GM19351 (cell line): Measurements from ENCODE around the gene SEMA4D.

ENCODE experiments used
- ATAC-seq: cut with Tn5 transposase; IDR thresholded peaks from one replicate; pipeline ENCODE4 v1.9.1; 2021; ENCODE audit warnings: mild to moderate bottlenecking, moderate library complexity; ENCODE audit not compliant: unreplicated experiment

SEMA4D gene

DNA sequence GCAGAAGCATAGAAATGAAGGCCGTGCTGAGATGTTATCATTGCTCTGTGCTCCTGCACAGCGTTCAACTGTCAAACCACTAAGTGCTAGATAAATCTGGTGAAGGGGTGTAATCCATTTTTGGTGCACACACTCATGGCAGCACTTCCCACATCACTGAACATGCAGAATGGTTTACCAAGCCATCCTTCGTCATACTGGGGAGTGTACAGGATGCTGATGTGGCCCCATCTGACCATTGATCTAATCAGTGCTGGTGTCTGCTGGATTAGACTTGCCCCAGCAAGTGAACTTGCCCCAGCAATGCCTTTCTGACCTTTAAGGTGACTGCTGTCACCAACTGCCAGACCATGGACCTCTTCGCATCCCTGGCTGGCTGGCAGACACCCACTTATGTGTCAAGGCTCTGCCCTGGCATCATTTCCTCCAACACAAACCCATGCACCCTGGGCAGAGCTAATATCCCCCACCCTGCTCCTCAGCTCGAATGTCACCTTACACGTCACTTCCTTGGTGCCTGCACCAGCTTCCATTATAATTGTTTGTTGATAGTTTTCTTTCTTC, 4.2 kb upstream of the SEMA4D start:
- no peak for ATAC-seq

DNA sequence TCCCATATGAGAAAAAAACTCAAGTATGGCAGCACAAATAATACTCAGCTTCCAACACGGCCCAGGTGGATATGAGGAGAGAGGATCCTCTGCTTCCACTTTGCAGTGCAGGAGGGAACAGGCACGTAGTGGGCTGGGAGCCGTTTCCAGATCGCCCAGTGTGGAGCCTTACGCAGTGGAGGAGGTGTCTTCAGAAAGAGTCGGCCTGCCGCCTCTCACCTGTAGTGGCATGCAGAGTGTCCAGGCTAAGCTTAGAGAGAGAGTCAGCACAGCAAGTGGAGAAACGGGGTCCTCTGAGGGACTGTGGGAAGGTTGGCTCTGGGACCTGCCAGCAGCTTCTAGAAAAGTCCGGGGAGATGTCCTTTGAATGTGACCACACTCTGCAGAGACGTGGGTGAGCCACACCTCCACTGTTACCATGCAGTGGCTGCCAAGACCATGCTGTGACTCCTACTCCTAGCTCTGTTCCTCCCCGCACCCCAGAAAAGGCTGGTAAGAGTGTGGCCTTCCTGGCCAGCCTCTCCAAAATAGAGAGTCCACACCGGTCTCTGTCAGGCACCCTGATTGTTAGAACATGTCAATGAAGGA, 3.5 kb upstream of the SEMA4D start:
- no peak for ATAC-seq

DNA sequence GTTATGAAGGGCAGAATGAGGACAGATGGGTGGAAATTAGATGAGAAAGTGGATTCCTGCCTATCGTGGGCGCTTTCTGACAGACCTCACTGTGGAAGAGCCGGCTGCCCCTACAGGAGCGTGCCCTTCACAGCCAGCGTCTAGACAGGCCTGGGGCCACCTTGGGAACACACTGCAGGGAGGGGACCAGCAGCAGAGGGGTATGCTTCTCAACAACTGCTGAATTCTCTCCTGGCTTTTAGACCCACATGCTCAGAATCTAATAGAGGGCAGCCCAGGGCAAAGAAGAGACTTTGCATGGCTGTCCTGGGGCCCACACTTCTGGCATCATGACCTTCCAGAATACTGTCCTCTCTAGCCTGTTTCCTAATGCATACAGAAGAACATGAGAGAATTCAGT, 2.1 kb upstream of the SEMA4D start:
- ATAC-seq, result no peak

DNA sequence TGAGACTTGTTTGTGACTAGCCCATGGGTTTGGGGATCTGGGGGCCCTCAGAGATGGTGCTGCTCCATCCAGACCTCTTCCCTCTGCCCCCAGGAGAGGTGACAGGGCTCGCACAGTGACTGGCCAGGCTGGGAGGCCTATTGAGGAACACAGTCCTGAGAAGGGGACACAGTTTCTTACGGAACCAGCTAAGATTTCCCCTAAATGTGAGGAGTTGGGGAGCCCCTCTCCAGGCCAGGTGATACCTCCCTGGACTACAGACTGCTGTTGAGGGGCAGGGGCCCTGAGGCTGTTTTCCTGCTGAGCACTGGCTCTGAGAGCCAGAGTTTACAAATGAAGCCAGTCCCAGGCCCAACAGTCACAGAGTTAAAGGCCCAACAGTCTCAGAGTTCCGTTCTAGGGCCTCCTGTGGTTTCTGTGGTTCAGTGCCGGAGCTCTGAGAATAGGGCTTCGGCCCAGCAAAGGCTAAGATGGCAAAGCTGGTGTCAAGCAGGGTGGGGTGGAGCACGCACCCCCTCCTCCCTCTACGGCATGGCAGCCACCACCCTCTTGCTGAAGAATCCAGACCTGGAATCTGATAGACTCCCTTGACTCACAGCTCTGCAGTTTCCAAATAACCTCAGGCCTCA, 1.1 kb upstream of the SEMA4D start:
- ATAC-seq, result peak; percentile 48

DNA sequence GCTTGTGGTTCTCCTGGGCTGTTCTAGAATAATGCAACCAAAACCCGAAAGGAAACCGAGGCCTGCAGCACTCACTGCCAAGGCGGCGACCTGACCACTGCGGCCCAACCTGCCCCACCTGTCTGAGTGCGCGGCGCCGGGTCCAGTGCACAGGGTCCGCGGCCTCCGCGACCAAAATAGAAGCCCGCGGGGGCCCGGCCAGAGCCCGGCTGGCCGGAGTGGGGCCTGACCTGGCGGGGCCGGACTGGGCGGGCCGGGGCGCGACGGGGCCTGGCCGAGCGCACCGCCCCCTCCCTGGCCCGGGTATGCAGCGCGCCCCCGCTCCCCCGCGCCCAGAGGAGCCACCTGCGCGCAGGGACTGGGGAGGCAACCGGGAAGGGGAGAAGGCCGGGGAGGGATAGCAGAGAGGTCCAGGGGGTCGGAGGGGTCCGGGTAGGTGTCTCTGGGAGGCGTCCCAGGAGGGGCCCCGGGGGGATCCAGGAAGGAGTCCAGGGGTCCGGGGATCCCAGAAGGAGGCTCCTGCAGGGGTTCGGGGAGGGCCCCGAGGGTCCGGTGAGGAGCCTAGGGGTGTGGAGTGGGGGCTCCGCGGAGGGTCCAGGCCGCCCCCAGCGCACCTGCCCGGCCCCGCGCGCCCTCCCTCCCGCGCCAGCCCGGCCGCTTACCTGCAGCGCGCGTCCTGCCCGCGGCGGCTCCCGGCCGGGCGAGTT, 503 bp downstream of the SEMA4D start:
- peak; percentile 44 for ATAC-seq

DNA sequence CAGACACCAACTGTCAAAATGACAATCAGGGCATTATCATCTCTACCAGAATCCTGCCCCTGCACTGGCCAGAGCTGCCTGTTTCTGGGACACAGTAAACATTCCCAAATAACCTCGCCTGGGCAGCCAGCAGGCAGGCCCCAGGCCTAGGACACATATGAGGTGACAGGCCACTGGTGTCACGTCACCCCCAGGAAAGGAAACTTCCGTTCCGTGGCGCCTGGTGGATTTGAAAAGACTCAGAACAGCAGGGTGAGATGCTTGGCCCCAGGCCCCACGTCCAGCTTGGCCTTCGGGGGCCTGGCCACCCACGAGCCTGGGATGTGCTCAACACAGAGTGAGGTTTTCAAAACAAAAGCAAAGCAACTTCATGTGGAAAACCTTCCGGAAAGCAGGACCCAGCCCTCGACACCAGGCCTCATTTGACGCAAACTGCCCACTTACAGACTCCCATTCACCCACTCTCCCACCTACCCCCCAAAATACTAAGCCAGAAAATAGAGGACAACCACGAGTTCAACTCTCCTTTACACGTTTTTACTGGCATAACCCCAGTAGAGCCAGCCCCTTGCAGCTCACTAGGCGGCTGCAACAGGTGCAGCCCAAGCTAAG, 1.2 kb downstream of the SEMA4D start:
- ATAC-seq, result no peak

DNA sequence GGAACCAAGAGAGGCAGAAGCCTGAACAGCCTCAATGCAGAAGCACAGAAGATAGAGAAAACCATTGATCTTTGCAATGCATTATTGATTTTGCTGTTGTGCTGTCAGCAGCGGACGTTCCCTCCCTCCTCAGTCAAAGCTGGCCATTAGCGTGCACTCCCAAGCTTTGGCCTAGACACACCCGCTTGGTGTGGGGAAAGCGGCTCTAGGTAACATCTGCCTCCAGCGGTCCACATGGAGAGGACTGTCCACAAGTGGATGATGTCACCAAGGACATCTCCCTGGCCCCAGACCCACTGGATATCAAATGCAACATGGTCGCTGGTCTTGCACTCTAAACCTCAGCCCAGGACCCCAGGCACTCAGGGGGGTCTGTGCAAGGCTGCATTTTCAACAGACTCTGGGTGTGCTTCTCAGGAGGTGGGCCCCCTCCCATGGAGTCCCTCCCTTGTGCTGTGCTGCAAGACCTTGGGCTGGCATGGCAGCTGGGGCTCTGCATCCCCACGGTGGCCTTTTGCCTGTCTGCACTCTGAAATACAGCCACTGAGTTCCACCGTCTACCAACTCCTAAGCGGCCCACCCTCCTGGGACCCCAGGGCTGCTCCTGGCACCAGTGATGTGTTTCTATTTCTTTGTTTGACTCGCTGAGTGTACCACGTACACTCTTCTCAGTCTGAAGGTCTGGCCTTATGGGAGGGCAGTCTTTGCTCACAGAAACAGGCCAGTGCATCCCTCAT, 1.9 kb downstream of the SEMA4D start:
- ATAC-seq, result no peak

DNA sequence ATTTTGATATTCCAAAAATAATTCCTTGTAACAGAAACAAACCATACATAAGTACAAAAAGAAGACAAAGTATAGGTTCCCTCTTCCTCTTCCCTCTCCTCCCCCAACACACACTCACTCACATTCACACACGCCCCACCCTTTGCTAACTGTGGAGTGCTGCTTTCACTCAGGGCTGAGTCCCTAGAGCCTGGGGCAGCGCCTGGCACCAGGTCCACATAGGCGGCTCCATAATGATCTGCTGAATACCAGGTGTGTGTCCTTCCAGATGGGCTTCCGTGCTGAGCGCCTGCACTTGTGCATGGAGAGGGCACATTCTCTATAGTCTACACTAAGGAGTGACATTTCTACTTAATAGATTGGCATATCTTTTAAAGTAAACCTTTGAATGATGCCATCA, 3.7 kb downstream of the SEMA4D start:
- ATAC-seq, result no peak

DNA sequence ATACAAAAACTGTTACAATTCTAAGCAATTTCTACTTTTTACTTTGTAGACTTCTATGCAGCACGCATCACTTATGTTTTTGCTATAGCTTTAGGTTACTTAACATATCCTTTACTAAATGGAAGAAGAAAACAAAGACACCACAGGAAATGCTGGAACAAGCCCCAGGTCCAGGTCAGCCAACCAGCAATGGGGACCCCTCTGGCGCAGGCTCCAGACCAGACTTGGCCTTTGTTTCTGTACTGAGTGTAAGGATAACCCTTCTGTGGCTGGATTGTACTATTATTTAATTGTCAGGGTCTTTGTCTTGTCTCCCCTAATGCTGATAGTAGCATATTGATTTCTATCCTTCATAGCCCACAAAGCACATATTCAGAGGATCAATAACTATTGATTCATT, 4.2 kb downstream of the SEMA4D start:
- ATAC-seq, result no peak

DNA sequence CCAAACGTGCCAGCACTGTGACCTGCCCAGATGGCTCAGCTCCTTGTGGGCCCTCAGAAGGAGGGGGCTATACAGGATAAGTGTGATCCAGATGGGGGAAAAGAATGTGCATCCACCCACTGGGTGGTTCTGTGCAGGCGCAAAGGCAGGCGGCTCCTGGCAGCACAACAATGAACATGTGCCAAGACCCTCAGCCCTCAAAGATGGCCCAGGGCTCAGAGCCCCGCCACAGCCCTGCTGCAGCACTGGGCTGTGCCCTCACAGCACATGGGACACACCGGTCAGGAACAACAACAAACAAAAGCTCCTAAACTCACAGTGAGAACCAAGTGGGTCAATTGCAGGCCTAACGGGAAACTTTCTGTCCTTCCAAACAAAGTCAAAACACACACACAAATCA, 4.7 kb downstream of the SEMA4D start:
- ATAC-seq, result no peak

DNA sequence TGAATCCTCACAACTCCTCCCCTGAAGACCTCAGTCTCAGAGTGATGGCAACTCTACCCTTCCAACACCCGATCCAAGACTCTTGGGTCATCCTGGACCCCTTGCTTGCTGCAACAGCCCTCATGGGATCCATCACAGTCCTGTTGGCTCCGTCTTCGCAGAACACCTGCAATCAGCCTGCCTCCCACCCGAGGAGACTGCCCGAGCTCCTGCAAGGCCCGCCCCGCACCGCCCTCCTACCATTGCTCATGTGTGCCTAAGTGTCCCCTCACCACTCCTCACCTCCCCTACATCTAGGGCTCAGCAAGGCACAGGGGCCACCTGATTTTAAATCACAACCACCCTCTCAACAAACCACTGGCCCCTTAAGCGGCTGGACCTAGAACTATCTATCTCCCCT, 5.3 kb downstream of the SEMA4D start:
- no peak for ATAC-seq

DNA sequence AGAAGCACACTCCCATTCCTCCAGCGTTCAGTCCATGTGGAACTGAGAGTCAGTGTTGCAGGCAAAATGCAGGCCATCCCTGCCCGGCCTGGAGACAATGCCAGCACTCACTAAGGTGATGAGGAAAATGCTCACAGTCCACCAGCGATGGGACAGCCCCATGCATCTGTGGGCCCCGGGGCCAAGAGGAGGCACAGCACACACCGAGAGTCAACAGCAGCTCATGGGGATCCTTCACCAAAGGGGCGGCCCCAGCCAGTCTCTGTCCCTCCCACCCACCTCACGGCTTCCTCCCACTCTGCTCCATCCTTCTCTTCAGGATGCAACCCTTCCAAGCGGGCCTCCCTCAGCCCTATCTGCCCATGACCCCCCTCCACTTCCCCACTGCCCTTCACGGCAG, 6.2 kb downstream of the SEMA4D start:
- no peak for ATAC-seq

DNA sequence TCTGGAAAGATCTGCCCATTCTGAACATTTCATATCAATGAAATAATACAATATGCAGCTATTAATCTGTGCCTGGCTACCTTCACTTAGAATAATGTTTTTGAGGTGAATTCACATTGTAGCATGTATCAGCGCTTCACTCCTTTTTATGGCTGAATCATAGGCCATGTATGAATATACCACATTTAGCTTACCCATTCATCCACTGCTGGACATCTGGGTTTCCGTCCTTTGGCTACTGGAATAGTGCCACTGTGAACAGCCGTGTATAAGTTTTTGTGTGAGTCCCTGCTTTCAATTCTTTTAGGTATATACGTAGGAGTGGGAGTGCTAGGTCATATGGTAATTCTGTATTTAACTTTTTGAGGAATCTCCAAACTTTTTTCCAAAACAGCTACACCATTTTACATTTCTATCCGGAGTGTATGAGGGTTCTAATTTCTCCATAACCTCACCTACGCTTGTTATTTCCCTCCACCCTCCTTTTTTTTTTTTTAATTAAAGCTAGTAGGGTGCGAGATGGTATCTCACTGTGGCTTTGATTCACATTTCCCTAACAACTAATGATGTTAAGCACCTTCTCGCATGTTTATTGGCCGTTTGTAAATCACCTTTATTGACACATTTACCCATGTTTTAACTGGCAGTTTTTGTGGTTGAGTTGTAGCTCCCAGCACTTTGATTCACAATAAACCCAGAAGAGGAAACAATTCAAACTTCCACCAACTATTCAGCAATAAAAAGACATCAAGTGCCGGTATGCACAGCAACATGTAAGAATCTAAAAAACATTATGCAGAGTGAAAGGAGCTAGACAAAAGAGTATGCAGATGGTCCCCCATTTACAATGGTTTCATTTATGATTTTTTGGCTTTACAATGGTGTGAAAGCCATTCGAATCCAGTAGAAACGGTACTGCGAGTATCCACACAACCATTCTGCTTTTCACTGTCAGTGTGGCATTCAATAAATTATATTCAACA, 8.1 kb downstream of the SEMA4D start:
- ATAC-seq, result peak; percentile 58

DNA sequence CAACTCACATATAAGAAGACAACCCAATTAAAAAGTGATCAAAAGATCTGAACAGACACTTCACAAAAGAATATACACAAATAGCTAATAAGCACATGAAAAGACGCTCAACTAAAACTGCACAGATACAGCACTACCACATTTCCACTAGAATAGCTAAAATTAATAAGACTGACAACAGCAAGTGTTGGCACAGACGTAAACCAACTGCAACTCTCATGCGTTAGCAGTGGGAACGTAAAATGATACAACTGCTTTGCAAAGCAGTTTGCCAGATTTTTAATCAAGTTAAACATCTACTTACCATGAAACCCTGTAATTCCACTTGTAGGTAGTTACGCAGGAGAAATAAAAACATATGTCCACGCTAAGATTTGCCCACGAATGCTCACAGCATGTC, 9.0 kb downstream of the SEMA4D start:
- no peak for ATAC-seq

DNA sequence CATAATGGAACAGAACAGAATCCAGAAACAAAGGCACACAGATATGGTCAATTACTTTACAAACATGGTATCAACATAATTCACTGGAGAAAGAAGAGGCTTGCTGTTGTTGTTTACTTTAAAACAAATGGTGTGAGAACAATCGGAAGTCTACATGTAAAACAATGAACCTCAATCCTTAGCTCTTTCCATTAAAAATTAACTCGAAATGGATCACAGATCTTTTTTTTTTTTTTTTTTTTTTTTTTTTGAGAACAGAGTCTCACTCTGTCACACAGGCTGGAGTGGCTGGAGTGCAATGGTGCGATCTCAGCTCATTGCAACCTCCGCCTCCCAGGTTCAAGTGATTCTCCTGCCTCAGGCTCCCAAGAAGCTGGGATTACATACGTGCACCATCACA, 9.8 kb downstream of the SEMA4D start:
- ATAC-seq, result no peak

DNA sequence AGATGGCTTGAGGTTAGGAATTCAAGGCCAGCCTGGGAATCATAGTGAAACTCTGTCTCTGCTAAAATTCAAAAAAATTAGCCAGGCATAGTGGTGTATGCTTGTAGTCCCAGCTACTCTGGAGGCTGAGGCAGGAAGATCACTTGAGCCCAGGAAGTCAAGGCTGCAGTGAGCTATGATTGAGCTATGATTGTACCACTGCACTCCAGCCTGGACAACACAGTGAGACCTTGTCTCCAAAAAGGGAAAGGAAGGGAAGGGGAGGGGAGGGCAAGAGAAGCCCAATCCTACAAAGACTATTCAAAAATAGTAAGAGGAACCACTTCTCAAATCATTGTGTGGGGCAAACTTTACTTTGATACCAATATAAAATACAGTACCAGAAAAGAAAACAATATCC, 11.2 kb downstream of the SEMA4D start:
- ATAC-seq, result no peak

DNA sequence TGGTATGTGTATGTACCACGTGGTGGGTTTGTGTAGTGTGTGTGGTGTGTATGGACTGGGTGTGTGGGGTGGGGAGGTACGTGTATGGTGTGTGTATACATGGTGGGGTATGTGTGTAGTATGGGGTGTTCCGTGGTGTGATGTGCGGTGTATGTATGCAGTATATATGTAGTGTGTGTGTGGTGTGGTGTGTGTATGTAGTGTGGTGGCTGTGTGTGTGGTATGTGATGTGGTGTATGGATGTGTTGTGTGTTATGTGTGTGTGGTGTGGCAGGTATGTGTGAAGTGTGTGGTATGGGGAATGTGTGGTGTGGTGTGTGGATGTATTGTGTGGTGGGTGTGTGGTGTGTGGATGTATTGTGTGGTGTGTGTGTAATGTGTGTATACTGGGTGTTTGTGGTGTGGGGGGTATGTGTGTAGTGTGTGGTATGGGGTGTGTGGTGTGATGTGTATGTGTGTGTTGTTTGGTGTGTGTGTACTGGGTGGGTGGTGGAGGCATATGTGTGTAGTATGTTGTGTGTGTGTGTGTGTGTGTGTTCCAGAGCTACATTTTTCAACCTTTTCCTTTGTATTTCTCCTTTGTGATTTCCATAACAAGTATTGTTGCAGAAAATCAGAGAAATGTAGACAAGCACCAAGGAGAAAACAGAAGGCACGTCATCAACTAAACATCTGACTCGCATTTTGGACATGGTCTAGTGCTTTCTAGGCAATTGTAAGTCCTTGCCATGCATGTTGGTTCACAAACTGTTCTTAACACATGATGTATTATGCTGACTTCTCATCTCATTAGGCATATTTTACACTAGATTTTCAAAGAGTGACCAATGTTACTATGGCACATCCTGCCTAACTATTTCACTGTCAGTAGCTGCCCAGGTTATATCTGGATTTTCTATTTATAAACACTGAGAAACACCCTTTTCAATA, 13.2 kb downstream of the SEMA4D start:
- ATAC-seq, result peak; percentile 52

DNA sequence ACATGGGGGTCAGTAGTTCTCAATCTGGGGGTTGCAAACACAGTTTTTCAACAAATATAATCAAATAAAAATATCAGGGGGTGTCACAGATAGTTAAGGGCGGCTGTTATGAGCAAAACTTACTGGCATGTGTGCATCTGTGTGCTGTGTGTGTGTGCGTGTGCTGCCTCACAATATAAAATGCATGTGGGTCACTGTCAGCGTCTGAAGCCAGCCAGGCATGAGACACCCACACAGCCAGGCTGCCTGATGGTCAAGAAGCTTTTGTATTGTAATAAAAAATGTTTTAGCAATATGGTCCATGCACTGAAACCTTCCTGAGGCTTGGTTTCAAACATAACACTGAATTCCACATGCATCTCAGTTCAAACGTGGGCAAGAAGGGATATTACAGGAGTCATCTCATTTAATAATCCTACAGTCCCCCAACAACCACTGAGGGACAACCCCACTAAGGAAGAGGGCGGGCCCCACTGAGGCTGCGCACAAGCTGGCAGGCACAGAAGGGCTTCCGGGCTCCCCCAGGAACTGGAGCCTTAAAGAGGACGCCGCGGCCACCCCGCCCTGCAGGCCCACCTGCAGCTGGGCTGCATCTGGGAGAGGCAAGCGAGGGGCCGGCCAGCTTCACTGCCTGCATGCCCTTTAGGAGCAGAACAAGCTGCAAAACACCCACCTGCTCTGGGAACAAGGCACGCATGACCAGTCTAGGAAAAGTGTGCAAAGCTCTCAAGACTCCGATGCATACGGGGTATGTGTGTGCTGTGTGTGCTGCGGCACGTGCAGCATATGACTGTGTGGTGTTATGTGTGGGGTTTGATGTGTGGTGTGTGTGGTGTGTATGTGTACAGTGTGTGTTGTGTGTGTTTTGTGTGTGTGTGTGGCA, 14.1 kb downstream of the SEMA4D start:
- ATAC-seq, result peak; percentile 87
